IMR-90 (cell line): ENCODE data around the gene NECAB2. TPM values are rescaled to one million over a fixed set of nuclear protein-coding genes. Genes with fewer than 3 reads are reported as not detected.

Experiments used
- ATAC-seq: fragments of 200-7000 bp; cut with Tn5 transposase; 2 replicates; pipeline ENCODE4 v1.9.1; 2020; ENCODE audit warnings: low read depth, mild to moderate bottlenecking, moderate library complexity
- BruUV-seq: library from RNA; stranded (reverse); fragments of 400-500 nt; replicated peaks from 2 replicates; lab custom pipeline; 2021; lab: Mats Ljungman, UMichigan
- CTCF ChIA-PET: fragments of 300-600 bp; formaldehyde crosslinking; extraction: SDS; loops from one replicate; lab custom pipeline; 2021; ENCODE audit warnings: antibody characterized with exemption; lab: Yijun Ruan, JAX
- POLR2A ChIA-PET: fragments of 300-600 bp; sonication (Branson Sonifier 250); formaldehyde crosslinking; loops from one replicate; lab custom pipeline; 2022; ENCODE audit warnings: antibody characterized with exemption; ENCODE audit not compliant: unreplicated experiment; lab: Charles Lee
- DNase-seq: peaks from one replicate; pipeline ENCODE4 v3.0.0; 2013
- H2AFZ ChIP-seq: replicated peaks from 2 replicates; pipeline ENCODE3; 2013; ENCODE audit warnings: low read length, mild to moderate bottlenecking; ENCODE audit not compliant: poor library complexity
- H2AK5ac ChIP-seq: 2 replicates; pipeline ENCODE4 v1.6.1; 2013; ENCODE audit warnings: low read depth, low read length, inconsistent platforms
- H2AK9ac ChIP-seq: replicated peaks from 2 replicates; pipeline ENCODE3; 2013; ENCODE audit warnings: mild to moderate bottlenecking, low read depth, low read length, moderate library complexity; ENCODE audit not compliant: poor library complexity
- H2BK120ac ChIP-seq: 2 replicates; pipeline ENCODE4 v1.6.1; 2013; ENCODE audit warnings: low read depth, low read length, inconsistent platforms
- H2BK15ac ChIP-seq: 3 replicates; pipeline ENCODE4 v1.6.1; 2013; ENCODE audit warnings: low read depth, low read length, inconsistent platforms
- H2BK20ac ChIP-seq: 2 replicates; pipeline ENCODE4 v1.6.1; 2013; ENCODE audit warnings: low read depth, mild to moderate bottlenecking, inconsistent platforms, low read length, moderate library complexity
- H2BK5ac ChIP-seq: 2 replicates; pipeline ENCODE4 v1.6.1; 2013; ENCODE audit warnings: mild to moderate bottlenecking, low read depth, low read length, inconsistent platforms; ENCODE audit not compliant: poor library complexity, severe bottlenecking
- H3K14ac ChIP-seq: replicated peaks from 2 replicates; pipeline ENCODE4 v1.6.1; 2013; ENCODE audit warnings: low read depth, low read length, inconsistent platforms
- H3K18ac ChIP-seq: 2 replicates; pipeline ENCODE4 v1.6.1; 2013; ENCODE audit warnings: low read depth, low read length, control low read depth
- H3K23ac ChIP-seq: 2 replicates; pipeline ENCODE4 v1.6.1; 2013; ENCODE audit warnings: low read depth, low read length, inconsistent platforms
- H3K27ac ChIP-seq: 2 replicates; pipeline ENCODE4 v1.5.1; 2013; ENCODE audit warnings: mild to moderate bottlenecking, control low read depth, low read length; ENCODE audit not compliant: insufficient read depth
- H3K27me3 ChIP-seq: 2 replicates; pipeline ENCODE4 v1.6.1; 2013; ENCODE audit warnings: low read length; ENCODE audit not compliant: control insufficient read depth, insufficient read depth
- H3K36me3 ChIP-seq: 2 replicates; pipeline ENCODE4 v1.6.1; 2013; ENCODE audit warnings: low read length, mixed read lengths; ENCODE audit not compliant: control insufficient read depth, insufficient read depth
- H3K4ac ChIP-seq: 2 replicates; pipeline ENCODE4 v1.6.1; 2013; ENCODE audit warnings: low read depth, low read length, inconsistent platforms
- H3K4me1 ChIP-seq: 2 replicates; pipeline ENCODE4 v1.6.1; 2013; ENCODE audit warnings: low read length, mixed read lengths; ENCODE audit not compliant: control insufficient read depth, insufficient read depth
- H3K4me2 ChIP-seq: 2 replicates; pipeline ENCODE4 v1.6.1; 2013; ENCODE audit warnings: low read depth, mild to moderate bottlenecking, control low read depth, low read length, moderate library complexity
- H3K4me3 ChIP-seq: 2 replicates; pipeline ENCODE4 v1.5.1; 2013; ENCODE audit warnings: low read depth, mild to moderate bottlenecking, control low read depth, low read length, moderate library complexity; ENCODE audit not compliant: insufficient read depth
- H3K56ac ChIP-seq: 2 replicates; pipeline ENCODE4 v1.6.1; 2013; ENCODE audit warnings: low read length, inconsistent platforms; ENCODE audit not compliant: insufficient read depth; ENCODE audit errors: extremely low read depth
- H3K79me1 ChIP-seq, 2 experiments: 2 replicates each; pipeline ENCODE4 v1.6.1; 2013; ENCODE audit warnings: low read length in 2 of 2, inconsistent platforms in 1 of 2, low read depth in 1 of 2
- H3K9ac ChIP-seq: 2 replicates; pipeline ENCODE4 v1.6.1; 2013; ENCODE audit warnings: low read depth, low read length, control low read depth
- H3K9me1 ChIP-seq: 2 replicates; pipeline ENCODE4 v1.6.1; 2013; ENCODE audit warnings: low read length, inconsistent platforms; ENCODE audit not compliant: insufficient read depth
- H3K9me3 ChIP-seq: 2 replicates; pipeline ENCODE4 v1.6.1; 2013; ENCODE audit warnings: low read length; ENCODE audit not compliant: control insufficient read depth, insufficient read depth
- H4K20me1 ChIP-seq: 2 replicates; pipeline ENCODE4 v1.6.1; 2013; ENCODE audit warnings: low read length, inconsistent platforms; ENCODE audit not compliant: insufficient read depth
- H4K5ac ChIP-seq: 2 replicates; pipeline ENCODE4 v1.6.1; 2013; ENCODE audit warnings: mild to moderate bottlenecking, low read depth, low read length, control low read depth
- H4K8ac ChIP-seq, 2 experiments: 2 replicates each; pipeline ENCODE4 v1.6.1; 2013; ENCODE audit warnings: low read depth in 2 of 2, low read length in 2 of 2, control low read depth in 1 of 2, inconsistent platforms in 1 of 2
- H4K91ac ChIP-seq: 2 replicates; pipeline ENCODE4 v1.6.1; 2013; ENCODE audit warnings: low read depth, low read length, inconsistent platforms; ENCODE audit not compliant: insufficient read depth
- POLR2A ChIP-seq: IDR thresholded peaks from 2 replicates; pipeline ENCODE4 v1.6.1; 2012; ENCODE audit warnings: mild to moderate bottlenecking, low read depth, low read length
- WGBS, 2 experiments: methylation state at CpG; one replicate each; pipeline versions ENCODE4 v1.1.5 to v1.1.7; 2013; ENCODE audit warnings: missing lambda C conversion rate in 2 of 2; ENCODE audit not compliant: insufficient read length in 1 of 2; ENCODE audit errors: extremely low coverage in 2 of 2; 5-methylcytosine and 5-hydroxymethylcytosine counted together
- dilution Hi-C: fragments of 300-500 bp; cut with HindIII; formaldehyde crosslinking; loops from one replicate; pipeline ENCODE4 v1.14.3; 2018; ENCODE audit warnings: low sequenced_read_pairs; ENCODE audit not compliant: unreplicated experiment
- in situ Hi-C: fragments of 300-500 bp; cut with MboI; formaldehyde crosslinking; loops from 3 replicates; pipeline ENCODE4 v1.14.3; 2019; ENCODE audit warnings: low sequenced_read_pairs, inconsistent platforms, mixed read lengths
- intact Hi-C: fragments of 100-400 bp; cut with micrococcal nuclease; formaldehyde crosslinking; loops from 2 replicates; pipeline ENCODE4 v1.10.0; 2022
- polyA plus RNA-seq, 3 experiments: library from polyadenylated mRNA; depleted of rRNA; stranded (reverse); fragments of >200 nt; gene quantifications; 2 replicates each; pipeline ENCODE4 v1.2.3, GENCODE V29; 2012; ENCODE audit warnings: low replicate concordance in 1 of 3
- total RNA-seq: library from RNA; depleted of rRNA; stranded (reverse); fragments of >200 nt; gene quantifications from 2 replicates; pipeline ENCODE4 v1.2.3, GENCODE V29; 2012

The NECAB2 gene
- total and polyA plus RNA-seq, 2 of the 4 experiments (the other 2 are of a cell fraction) = 0.27 TPM; not detected in 1

DNA sequence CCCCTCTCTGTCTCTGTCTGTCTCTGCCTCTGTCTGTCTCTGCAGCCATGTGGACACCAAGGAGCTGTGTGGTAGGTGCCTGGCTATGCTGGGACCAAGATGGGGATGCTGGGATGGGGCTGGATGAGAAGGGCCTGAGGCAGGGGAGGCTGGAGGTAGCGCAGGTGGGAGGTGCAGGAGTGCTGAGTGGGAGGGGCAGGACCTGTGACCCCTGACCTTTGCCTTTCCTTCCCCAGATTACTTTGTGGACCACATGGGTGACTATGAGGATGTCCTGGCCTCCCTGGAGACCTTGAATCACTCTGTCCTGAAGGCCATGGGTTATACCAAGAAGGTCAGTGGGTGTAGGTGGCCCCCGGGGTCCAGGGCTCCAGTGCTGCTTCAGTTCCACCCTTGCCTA, 12.8 kb downstream of the NECAB2 start:
- intact Hi-C loops = no loop called here
- no TSS peak for BruUV-seq
- Histone ChIP-seq H2AK9ac (no peak overlapping the region), H4K8ac (no peak overlapping the region), H2BK20ac (no peak overlapping the region), H2BK15ac (no peak overlapping the region), H4K91ac (no peak overlapping the region), H3K23ac (no peak overlapping the region), H3K4me2 (no peak overlapping the region), H3K9ac (no peak overlapping the region), H3K56ac (no peak overlapping the region), H3K4ac (no peak overlapping the region), H2BK5ac (no peak overlapping the region), H4K5ac (no peak overlapping the region), H4K20me1 (no peaks in the 10 kb centered on the region), H3K4me1 (no peaks in the 10 kb centered on the region), H2BK120ac (no peak overlapping the region), H2AFZ (peak overlapping the region; percentile 16), H2AK5ac (no peak overlapping the region), H3K18ac (no peak overlapping the region), H3K27ac (no peak overlapping the region), H3K36me3 (no peaks in the 10 kb centered on the region), H3K9me1 (no peaks in the 10 kb centered on the region), H3K27me3 (peaks cover 18% of the 10 kb centered on the region), H3K4me3 (no peak overlapping the region), H3K14ac (no peak overlapping the region), H3K79me1 (no peaks in the 10 kb centered on the region), H3K9me3 (peaks cover 14% of the 10 kb centered on the region)
- in situ Hi-C loops = no loop called here
- dilution Hi-C loops = no loop called here
- 100% methylated on average over 1 of the region's 2 CpGs; no CpG with 5 or more reads in 1 of the 2 experiments for WGBS, 2 experiments
- DNase-seq (no peak), ATAC-seq (no peak)
- no peak for TF ChIP-seq POLR2A
- ChIA-PET CTCF (no interaction called here), POLR2A (no interaction called here)
